HS-5 (cell line): ENCODE results near the gene PDE11A.
"Not testable (repeated sequence)": the region's sequence is repeated elsewhere in the genome, so short reads cannot be mapped to it uniquely, and the experiment has no call there.

Experiments used
- DNase-seq: peaks from one replicate; pipeline ENCODE4 v3.0.0-alpha.2; 2012; ENCODE audit warnings: low read depth

The PDE11A gene

DNA sequence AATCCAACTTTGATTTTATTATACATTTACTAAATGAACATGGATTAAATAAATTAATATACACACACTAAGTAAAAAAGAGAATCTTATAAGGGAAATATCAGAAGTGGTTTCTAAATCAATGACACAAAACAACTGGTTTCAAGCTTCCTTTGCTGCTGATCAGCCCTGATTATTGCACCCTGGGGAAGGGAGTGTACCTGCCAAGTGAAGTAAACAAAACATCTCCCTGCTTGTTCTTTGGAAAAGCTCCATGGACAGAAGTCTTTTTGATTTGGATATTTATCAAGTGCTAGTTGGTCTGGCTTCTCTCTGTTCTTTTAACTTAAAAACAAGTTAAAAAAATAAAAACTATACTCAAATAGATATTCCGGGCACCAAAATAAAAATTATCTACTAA lies 190.1 kb downstream of the PDE11A start:
- no peak for DNase-seq

DNA sequence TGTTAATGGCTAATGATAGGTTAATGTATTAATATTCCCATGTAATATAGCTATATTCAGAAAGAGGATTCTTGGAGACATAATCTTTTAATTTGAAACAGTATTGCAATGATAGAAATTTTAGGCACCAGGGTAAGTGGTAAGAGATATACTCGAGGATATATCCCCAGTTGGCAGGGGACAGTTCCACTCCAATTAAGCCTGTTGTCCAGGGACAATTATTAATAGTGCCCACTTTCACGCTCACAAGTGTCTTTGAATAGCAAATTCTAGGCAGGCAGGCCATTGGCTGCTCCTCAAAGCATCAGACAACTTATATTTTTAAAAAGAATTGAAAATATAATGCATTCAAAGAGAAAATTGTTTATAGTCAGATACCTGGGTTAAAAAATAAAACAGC lies 190.7 kb downstream of the PDE11A start:
- DNase-seq, result no peak

GRCh38 chr2:177881008-177881747 lies 191.4 kb downstream of the PDE11A start:
- no peak for DNase-seq

DNA sequence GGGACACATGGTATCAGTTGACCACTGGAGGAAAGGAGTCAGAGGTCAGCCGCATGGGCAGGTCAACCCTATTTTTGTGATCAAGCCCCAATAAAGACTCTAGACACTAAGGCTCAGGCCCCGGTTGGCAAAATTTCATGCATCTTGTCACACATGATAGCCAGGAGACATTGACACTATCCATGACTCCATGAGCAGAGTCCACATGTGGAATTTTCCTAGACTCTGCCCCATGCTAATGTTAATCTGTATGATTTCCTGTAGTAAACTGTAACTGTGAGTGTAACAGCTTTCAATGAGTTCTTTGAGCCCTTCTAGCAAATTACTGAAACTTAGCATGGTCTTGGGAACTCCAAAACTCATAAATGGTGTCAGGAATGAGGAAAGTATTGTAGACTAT lies 192.3 kb downstream of the PDE11A start:
- DNase-seq, result no peak

DNA sequence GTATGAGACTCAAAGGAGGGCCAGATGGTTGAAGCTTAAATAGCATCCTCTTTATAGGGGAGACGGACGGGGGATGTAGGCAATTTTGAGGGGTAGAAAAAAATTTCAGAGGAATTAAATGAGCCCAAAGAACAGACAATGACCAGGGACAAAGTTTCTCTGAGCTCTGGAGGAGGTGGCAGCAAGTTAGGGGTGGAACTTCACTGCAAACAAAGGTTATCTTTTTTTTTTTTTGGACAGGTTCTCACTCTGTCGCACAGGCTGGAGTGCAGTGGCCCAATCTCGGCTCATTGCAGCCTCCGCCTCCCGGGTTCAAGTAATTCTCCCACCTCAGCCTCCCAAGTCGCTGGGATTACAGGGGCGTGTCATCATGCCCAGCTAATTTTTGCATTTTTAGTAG lies 195.6 kb downstream of the PDE11A start:
- no peak for DNase-seq

DNA sequence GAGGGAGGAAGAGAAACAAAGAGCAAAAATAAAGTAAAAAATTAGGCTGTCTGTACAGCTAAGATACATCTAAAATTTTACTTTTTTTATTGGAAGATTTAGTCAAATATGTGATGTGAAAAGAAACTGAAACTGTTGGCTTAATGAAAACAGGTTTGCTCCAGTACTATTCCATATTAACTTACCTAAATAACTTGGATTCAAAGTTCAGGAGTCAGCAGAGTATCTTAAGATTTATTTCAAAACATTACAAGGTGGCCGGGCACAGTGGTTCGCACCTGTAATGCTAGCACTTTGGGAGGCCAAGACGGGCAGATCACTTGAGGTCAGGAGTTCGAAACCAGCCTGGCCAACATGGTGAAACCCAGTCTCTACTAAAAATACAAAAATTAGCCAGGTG lies 197.9 kb downstream of the PDE11A start:
- no peak for DNase-seq

GRCh38 chr2:177873915-177874314 lies 198.7 kb downstream of the PDE11A start:
- DNase-seq, result no peak

DNA sequence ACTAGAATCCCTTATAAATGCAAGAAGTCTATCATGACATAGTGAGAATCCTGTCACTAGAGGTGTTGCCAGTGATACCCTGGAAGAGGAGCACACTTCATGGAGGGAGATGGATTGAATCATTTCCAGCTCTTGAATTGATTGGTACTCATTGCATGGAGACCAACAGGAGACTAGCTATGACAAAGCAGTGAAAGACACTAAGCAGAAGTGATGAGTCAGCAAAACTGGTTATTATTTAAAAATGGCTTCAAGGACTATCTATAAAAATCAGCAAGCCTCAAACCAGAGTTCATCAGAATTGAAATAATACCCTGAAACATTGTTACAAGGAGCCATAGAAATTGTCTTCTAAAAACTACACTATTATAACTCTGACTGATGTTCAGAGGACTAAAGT lies 200.3 kb downstream of the PDE11A start:
- DNase-seq, result no peak

GRCh38 chr2:177869912-177870311 lies 202.7 kb downstream of the PDE11A start:
- DNase-seq, result no peak

DNA sequence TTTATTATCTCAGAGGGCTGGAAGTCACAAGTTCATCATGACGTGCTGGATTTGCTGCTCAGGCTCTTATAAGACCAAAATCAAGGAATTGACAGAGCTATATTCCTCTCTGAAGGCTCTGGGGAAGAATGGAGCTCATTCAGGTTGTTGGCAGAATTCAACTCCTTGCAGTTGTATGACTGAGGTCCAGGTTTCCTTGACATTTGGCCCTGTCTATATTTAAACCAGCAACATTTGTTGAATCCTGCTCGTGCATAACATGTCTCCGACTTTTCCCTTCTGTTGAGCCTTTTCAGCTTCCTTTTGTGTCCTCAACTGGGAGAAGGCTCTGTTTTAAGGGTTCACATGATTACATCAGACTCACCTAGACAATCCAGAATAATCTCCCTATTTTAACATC lies 203.4 kb downstream of the PDE11A start:
- DNase-seq, result no peak

- no peak for DNase-seq
These were observed 203.8 kb downstream of the PDE11A start for GRCh38 chr2:177868806-177869205.

DNA sequence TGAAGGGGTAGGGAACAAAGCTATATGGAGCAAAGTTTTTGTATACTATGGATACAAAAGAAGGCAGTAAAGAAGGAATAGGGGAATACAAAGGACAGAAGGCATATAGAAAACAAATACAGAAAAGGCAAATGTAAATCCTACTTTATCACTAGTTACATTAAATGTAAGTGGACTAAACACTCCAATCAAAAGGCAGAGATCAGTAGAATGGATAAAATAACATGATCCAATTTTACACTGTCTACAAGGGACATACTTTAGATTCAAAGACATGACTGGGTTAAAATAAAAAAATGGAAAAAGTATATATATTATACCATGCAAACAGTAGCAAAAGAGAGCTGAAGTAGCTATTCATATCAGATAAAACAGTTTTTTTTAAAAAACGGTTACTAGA lies 215.0 kb downstream of the PDE11A start:
- DNase-seq, result no peak

DNA sequence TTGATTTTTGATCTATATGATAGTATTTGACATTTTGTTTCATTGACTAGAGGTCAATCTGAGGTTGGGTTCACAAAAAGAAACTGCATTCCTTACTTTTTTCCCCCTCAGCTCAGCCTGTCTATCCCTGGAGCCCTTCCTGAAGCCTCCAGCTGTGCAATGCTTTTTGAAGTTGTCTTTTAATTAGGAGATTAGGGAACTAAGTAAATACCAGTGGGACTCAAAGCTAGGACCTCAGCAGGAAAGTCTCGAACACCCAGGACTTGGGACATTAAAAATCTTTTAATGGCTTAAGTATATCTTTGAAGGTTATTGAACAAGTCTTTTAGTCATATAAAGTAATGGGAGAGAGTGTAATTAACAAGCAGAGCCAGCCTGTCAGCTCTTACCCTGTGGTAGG lies 220.2 kb downstream of the PDE11A start:
- DNase-seq, result no peak

DNA sequence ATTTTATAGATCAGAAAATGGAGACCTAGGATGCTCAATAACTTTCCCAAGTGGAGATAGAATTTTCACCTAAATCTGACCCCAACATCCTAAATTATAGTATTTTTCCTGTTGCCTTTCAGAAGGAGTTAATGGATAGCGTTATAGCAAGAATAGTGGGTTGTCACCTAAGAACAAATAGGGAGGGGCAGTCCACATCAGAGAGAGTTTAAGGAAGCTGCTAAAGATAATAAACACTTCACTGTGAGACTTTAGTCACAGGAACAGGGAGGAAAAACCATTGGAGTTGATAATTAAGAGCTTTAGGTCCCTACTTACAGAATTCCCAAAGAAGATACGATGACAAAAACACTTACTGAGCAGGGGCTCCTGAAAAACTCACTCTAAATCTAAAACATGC lies 229.4 kb downstream of the PDE11A start:
- DNase-seq, result no peak

GRCh38 chr2:177842243-177842642 lies 230.3 kb downstream of the PDE11A start:
- DNase-seq, result no peak

DNA sequence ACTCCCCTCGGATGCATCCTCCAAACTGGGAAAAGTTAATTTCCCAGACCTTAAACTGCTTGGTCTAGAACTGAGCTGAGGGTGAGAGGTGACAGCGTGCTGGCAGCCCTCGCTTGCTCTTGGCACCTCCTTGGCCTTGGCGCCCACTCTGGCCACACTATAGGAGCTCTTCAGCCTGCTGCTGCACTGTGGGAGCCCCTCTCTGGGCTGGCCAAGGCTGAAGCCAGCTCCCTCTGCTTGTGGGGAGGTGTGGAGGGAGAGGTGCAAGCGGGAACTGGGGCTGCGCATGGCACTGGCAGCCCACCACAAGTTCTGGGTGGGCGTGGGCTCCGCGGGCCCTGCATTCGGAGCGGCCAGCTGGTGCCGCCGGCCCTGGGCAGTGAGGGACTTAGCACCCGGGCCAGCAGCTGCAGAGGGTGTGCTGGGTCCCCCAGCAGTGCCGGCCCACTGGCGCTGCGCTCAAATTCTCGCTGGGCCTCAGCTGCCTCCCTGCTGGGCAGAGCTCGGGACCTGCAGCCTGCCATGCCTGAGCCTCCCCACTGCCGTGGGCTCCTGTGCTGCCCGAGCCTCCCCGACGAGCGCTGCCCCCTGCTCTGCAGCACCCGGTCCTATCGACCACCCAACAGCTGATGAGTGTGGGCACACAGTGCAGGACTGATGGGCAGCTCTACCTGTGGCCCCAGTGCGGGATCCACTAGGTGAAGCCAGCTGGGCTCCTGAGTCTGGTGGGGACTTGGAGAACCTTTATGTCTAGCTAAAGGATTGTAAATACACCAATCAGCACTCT lies 237.0 kb downstream of the PDE11A start:
- not testable (repeated sequence) for DNase-seq

GRCh38 chr2:177832611-177833433 lies 239.8 kb downstream of the PDE11A start:
- DNase-seq, result no peak

GRCh38 chr2:177830881-177831386 lies 241.6 kb downstream of the PDE11A start:
- no peak for DNase-seq

GRCh38 chr2:177828557-177828956 lies 244.0 kb downstream of the PDE11A start:
- DNase-seq, result no peak

DNA sequence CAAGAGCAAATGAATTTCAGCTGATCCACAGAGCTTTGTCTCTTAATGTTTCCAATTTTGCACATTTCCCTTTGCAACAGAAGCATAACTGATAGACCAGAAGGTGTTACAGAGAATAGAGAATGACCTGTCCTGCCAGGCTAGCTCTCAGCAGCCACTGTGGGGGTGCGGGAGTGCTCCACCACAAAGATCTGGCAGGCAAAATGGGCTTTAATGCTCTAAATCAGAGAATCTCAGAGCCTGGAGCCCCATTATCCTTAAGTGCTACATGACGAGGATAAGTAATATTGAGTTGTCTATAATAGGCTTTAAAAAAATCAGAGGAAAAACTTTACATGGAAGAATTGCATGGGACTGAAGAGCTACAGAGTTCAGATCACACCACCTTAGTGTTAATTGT lies 245.7 kb downstream of the PDE11A start:
- DNase-seq, result no peak

DNA sequence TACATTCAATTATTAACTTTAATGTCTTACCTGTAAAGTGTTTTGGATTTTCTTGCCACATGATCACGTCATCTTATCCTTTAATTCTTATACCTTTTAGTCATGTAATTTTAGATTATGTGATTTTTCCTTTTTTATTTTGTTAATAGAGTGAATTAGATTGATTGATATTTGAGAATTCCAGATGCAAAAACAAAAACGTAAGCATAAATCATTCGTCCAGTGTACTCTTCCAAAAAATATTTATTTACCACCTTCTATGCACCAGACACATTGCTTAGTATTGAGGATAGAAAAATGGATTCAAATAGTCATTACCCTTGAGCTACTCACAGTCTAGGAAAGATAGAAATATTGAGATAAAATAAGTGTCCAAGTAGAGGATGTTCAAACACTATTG lies 249.6 kb downstream of the PDE11A start:
- DNase-seq, result no peak

GRCh38 chr2:177818412-177818811 lies 254.2 kb downstream of the PDE11A start:
- no peak for DNase-seq

- DNase-seq, result no peak
These were observed 255.3 kb downstream of the PDE11A start for GRCh38 chr2:177817300-177817699.
